ENCODE results near the gene RABGAP1L.
"Not testable (repeated sequence)": the region's sequence is repeated elsewhere in the genome, so short reads cannot be mapped to it uniquely, and the experiment has no call there.

The RABGAP1L gene

DNA sequence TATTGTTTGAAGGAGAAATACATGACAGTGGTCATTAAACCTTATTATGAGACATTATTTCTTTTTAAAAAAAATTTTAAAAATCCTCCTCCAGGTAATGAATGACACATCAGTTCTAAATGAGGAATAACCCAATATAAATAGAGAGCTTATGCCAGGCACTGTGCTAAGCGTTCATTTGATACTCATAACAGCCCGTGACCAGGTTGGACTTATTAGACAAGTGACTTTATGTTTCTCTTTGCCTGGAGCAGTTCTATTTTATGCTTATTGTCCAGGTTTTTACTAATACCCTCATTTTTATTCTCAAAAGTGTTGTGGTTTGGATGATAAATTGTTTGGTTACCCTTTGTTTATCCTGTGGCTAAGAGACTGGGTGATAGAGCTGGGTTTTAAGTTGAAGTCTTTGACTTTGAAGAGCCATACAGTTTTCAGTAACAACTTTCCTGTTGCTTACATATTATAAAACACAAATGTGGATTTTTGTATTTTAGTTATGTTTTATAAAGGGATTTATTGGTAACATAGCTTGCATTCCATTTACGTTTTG is 84.2 kb downstream of the RABGAP1L start:
- TF ChIP-seq, protein P1, sequence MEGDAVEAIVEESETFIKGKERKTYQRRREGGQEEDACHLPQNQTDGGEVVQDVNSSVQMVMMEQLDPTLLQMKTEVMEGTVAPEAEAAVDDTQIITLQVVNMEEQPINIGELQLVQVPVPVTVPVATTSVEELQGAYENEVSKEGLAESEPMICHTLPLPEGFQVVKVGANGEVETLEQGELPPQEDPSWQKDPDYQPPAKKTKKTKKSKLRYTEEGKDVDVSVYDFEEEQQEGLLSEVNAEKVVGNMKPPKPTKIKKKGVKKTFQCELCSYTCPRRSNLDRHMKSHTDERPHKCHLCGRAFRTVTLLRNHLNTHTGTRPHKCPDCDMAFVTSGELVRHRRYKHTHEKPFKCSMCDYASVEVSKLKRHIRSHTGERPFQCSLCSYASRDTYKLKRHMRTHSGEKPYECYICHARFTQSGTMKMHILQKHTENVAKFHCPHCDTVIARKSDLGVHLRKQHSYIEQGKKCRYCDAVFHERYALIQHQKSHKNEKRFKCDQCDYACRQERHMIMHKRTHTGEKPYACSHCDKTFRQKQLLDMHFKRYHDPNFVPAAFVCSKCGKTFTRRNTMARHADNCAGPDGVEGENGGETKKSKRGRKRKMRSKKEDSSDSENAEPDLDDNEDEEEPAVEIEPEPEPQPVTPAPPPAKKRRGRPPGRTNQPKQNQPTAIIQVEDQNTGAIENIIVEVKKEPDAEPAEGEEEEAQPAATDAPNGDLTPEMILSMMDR (conservative IDR thresholded peaks at IDR 0.05; ENCODE audit: low read depth, low read length): no peak
- no peak for DNase-seq (ENCODE audit: low read depth)
- no peak overlapping the region for H3K4me3 ChIP-seq (ENCODE audit: low read length)

DNA sequence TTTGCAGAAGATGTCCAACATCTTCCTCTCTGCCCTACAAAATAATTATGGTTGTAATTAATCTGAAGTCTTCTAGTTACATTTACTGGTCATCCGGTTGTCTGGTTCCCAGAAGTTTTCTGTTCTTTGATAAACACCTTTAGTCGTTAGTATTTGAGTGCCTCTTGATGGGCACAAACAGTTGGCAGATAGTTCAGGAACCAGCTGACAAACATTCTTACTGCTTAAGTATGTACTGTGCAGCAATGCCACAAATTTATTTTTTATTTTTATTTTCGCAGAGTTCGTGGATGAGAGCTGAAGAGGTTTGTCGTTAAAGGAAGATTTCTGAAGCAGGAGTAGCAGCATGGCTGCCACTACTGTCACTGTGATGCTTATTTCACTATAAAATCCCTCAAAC is 84.7 kb downstream of the RABGAP1L start:
- DNase-seq (ENCODE audit: low read depth): no peak
- TF ChIP-seq, protein P1 (conservative IDR thresholded peaks at IDR 0.05; ENCODE audit: low read depth, low read length): no peak
- no peak overlapping the region for H3K4me3 ChIP-seq (ENCODE audit: low read length)

DNA sequence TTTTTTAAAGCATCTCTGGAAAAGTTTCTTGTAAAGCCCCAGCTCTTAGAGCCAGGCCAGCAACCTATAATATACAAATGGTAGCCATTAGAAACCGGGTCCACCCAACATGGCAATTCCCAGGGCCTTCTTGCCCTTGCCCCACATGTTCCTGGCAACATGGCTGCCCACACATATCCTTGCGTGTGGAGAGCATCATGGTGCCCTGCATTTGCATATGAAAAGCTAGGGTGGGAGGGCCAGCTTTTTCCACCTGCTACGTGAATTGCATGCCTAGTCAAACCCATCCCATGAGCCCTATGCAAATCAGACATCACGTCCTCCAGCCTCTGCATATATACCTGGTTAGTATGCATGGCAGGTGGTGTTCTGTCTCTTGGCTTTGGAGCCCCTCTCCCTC is 88.2 kb downstream of the RABGAP1L start:
- DNase-seq (ENCODE audit: low read depth): no peak
- no peak overlapping the region for H3K4me3 ChIP-seq (ENCODE audit: low read length)
- TF ChIP-seq, protein P1 (conservative IDR thresholded peaks at IDR 0.05; ENCODE audit: low read depth, low read length): no peak

DNA sequence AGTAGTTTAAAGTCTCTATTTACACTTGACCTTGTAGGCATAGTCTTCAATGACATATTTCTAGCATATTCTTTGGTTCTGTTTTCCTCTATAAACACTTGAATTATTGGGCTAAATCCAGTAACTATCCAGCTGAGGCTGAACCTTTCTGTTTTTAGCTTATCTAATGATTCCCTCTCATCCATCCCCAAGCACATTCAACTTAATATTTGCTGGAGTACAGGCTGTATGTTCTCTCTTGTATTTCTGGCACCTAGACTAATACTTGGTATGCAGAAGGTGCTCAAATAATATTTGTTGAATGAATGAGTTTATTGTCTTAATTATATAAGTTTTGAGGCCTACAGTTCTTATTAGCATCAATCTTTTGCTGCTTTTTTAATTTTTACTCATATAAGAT is 88.7 kb downstream of the RABGAP1L start:
- H3K4me3 ChIP-seq (ENCODE audit: low read length): no peak overlapping the region
- TF ChIP-seq, protein P1 (conservative IDR thresholded peaks at IDR 0.05; ENCODE audit: low read depth, low read length): no peak
- no peak for DNase-seq (ENCODE audit: low read depth)

DNA sequence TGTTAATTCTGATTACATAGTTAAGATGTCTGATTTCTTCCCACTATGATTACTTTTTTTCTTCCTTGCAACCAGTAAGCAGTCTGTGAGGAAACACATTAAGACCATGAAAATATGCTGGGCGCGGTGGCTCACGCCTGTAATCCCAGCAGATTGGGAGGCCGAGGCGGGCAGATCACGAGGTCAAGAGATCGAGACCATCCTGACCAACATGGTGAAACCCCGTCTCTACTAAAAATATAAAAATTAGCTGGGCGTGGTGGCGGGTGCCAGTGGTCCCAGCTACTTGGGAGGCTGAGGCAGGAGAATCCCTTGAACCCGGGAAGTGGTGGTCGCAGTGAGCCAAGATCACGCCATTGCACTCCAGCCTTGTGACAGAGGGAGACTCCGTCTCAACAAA is 97.1 kb downstream of the RABGAP1L start:
- H3K4me3 ChIP-seq (ENCODE audit: low read length); DNase-seq (ENCODE audit: low read depth): not testable (repeated sequence)

DNA sequence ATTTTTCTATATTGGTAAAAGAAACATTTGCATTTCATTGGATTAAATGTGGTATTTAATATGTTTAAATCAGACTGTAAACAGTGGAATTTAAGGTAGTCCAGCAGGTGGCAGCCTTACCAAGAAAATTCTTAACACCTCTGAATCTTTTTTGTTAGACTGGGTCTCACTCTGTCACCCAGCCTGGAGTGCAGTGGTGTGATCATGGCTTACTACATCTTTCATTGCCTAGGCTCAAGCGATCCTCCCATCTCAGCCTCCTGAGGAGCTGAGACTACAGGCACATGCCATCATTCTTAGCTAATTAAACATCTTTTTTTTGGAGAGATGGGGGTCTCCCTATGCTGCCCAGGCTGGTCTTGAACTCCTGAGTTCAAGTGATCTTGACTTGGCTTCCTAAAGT is 98.8 kb downstream of the RABGAP1L start:
- no peak for DNase-seq (ENCODE audit: low read depth)
- no peak overlapping the region for H3K4me3 ChIP-seq (ENCODE audit: low read length)
- TF ChIP-seq, protein P1 (conservative IDR thresholded peaks at IDR 0.05; ENCODE audit: low read depth, low read length): peak; percentile 56

DNA sequence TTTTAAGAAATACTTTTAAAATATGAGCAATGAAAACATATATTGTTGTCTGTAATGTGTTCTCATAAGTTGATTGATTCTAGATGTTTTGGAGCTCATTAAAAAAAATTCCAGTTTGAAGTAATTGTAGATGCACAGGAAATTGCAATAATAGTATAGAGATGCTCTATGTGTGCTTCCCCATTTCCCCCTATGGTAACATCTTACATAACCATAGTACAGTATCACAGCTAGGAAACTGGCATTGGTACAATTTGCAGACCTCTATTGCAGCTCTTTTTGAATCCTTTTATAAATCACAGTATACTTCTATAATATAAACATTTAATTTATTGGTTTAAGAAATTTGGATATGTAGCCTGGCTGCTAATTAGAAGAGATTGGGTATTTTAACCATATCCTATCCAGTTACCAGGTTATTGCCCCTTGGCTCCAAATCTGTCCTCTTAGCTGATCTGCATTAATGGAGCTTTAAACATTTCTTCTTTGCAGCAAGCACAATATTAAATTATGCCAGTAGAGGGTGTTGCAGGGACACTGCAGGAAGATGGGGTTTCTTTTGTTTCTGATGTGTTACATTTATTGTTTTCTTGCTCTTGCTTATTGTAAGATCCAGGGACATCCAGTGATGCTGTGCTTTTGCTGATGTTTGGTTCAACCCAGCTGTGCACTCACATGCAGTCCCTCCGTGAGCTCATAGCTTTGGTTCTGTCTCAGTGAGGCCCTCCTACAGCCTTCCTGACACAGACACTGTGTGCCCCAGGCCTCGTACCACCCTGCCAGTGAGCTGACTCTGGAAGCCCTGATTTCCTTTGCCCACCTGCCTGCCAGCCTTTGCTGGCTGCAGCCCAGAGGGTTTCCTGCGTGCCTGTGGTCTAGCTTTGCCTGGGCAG is 103.3 kb downstream of the RABGAP1L start:
- TF ChIP-seq, protein P1 (conservative IDR thresholded peaks at IDR 0.05; ENCODE audit: low read depth, low read length): peak; percentile 75
- DNase-seq (ENCODE audit: low read depth): peak; percentile 24
- H3K4me3 ChIP-seq (ENCODE audit: low read length): no peak overlapping the region

All from retinal pigment epithelial cell (primary cell).